NOMO-1 (cell line): ENCODE data around the gene TRUB2.

Source experiments
- DNase-seq, 2 experiments: peaks; one replicate each; lab custom pipeline; 2025; ENCODE audit not compliant: unreplicated experiment in 2 of 2; lab: John Stamatoyannopoulos, UW

Gene TRUB2, protein sequence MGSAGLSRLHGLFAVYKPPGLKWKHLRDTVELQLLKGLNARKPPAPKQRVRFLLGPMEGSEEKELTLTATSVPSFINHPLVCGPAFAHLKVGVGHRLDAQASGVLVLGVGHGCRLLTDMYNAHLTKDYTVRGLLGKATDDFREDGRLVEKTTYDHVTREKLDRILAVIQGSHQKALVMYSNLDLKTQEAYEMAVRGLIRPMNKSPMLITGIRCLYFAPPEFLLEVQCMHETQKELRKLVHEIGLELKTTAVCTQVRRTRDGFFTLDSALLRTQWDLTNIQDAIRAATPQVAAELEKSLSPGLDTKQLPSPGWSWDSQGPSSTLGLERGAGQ

GRCh38 chr9:128322404-128323211 lies at the start of gene TRUB2, which contains the start of gene COQ4:
Gene TRUB2 (minus strand): TSS chr9:128322447. CDS start chr9:128322408, 39 bp downstream.
Gene COQ4 (plus strand): TSS chr9:128322839. CDS start chr9:128322859, 20 bp downstream.
- DNase-seq, result peak; percentile 93

DNA sequence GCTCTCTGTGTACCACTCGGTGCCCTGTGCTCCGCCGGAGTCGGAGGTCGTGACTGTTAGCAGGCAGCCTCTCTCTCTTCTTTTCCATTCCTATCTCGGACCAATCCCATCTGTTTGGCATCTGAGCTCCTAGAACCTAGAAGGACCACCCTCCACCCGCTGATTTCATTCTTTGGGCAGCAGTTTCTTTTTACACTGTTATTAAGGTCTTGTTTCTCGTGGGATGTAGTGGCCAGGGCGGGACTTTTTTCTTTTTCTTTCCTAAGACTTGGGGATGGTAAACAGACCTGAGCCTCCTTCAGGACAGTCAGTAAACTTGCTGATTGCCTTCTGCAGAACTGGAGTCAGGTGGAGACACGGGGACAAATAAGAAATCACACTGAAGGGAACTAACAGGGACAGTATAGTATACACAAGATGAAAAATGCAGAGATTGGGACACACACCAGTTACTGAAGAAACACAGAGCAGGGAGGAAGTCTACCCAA lies 49.4 kb upstream of the TRUB2 start:
- DNase-seq, result no peak

- peak; percentile 96 to 98 for DNase-seq
Observed at GRCh38 chr9:128370752-128371629, 48.7 kb upstream of the TRUB2 start, which contains the start of gene URM1. Gene URM1 (plus strand): TSS chr9:128371374. CDS start chr9:128371381, 7 bp downstream.

- peak in 1 of 2 experiments; percentile 56 for DNase-seq
Observed at GRCh38 chr9:128370367-128370751, 48.1 kb upstream of the TRUB2 start.

DNA sequence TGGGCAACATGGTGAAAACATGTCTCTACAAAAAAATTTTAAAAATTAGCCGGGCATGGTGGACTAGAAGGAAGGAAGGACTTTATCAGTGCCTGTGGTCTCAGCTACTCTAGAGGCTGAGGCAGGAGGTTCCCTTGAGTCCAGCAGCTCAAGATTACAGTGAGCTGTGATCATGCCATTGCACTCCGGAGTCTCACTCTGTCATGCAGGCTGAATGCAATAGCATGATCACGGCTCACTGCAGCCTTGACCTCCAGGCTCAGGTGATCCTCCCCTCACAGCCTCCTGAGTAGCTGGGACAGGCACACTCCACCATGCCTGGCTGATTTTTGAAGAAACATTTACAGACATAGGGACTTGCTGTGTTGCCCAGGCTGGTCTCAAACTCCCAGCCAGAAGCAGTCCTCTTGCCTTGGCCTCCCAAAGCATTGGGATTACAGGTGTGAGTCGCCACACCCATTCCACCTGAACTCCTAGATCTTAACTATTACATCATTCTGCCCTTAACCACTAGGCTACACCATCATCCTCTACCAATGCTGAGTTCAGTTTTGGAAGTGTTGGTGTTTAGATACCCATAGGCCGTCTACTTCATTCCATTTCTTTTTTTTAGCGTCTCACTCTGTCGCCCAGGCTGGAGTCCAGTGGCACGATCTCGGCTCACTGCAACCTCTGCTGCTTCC lies 46.9 kb upstream of the TRUB2 start:
- DNase-seq, result no peak

GRCh38 chr9:128365525-128365924 lies 43.3 kb upstream of the TRUB2 start:
- DNase-seq, result no peak

- no peak for DNase-seq
Observed at GRCh38 chr9:128362774-128363173, 40.5 kb upstream of the TRUB2 start.

DNA sequence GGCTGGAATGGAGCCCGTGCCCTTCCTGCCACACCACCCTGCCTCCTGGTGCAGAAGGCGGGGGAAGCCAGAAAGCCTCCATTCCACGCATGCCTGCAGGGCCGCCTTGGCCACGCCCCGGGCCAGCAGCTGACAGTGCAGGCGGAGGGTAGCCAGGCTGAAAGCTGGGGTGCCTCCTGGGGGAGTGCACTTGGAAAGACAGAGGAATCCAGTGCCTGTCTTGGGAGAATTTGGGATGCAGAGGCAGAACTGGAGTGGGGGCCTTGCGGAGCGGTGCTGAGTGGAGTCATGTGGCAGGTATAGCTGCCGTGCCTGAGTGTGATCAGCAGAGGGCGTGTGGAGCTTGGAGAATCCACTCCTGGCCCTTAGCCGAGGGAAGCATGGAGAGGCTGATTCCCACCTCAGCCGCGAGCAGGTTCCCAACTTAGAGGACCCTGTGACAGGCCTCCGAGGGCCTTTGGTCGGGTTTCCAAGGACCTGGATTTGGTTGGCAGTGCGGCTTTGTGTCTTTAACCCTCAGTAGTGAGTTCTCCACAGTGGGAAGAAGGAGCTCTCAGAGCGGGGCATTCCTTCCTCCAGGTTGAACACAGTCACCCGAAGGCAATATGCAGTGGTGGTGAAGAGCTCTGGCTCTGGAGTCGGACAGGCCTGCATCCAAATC lies 39.9 kb upstream of the TRUB2 start:
- DNase-seq, result peak; percentile 32 to 38

DNA sequence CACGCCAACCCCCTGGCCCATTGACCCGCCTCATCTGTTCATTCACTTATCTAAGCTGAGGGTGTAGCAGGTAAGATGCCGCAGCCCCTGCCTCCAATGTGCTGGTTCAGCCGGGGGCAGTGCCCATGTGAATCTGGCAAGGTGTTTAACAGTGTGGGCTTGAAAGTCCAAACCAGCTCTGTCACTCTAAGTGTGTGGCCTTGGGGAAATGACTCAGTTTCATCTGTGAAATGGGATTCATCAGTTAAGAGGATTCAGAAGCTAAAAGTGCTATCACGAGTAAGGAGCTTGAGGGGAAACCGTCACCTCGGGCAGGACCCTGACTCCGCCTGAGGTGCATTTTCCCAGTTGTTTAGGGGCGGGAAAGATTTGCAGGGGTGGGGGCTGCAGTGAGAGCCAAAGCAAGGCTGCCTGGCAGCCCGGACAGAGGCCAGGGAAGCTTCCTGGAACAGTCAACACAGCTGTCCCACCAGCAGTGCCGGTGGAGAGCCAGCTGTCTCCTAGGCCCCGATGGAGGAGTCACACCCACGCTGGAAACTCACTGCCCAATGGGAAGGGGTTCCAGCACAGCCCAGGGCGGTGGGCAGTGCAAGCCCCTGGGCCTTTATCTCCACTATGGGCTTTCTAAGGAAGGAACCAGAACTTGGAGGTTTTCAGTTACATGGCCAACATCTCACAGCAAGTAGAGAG lies 39.2 kb upstream of the TRUB2 start:
- DNase-seq, result no peak

GRCh38 chr9:128360826-128361225 lies 38.6 kb upstream of the TRUB2 start:
- DNase-seq, result no peak

- DNase-seq, result no peak
Observed at GRCh38 chr9:128358861-128359260, 36.6 kb upstream of the TRUB2 start.

DNA sequence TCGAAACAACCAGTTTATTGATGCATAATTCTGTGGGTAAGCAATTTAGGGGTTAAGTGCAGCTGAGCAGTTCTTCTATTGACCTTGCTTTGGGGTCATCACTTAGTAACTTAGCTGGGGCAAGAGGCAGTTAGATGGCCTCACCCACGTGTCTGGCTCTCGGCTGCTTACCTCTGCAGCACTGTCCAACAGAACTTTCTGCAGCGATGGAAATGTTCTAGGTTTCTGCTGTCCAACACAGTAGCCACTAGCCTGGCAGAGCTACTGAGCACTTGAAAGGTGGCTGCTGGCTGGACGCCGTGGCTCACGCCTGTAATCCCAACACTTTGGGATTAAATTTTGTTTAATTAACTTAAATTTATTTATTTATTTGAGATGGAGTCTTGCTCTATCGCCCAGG lies 35.8 kb upstream of the TRUB2 start:
- DNase-seq, result no peak

DNA sequence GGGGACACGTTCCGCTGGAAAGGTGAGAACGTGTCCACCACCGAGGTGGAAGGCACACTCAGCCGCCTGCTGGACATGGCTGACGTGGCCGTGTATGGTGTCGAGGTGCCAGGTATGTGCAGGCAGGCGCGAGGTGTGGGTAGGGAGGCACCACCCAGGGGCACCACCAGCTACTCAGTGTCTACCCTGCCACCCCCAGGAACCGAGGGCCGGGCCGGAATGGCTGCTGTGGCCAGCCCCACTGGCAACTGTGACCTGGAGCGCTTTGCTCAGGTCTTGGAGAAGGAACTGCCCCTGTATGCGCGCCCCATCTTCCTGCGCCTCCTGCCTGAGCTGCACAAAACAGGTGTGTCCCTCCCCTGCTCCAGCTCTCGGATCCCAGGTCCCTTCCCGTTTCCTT lies 33.2 kb upstream of the TRUB2 start:
- no peak for DNase-seq

GRCh38 chr9:128349772-128350171 lies 27.5 kb upstream of the TRUB2 start:
- DNase-seq, result no peak

- DNase-seq, result no peak
Observed at GRCh38 chr9:128349125-128349524, 26.9 kb upstream of the TRUB2 start.

GRCh38 chr9:128344931-128345605 lies 22.8 kb upstream of the TRUB2 start:
- DNase-seq, result no peak

- DNase-seq, result no peak
Observed at GRCh38 chr9:128343855-128344254, 21.6 kb upstream of the TRUB2 start.

DNA sequence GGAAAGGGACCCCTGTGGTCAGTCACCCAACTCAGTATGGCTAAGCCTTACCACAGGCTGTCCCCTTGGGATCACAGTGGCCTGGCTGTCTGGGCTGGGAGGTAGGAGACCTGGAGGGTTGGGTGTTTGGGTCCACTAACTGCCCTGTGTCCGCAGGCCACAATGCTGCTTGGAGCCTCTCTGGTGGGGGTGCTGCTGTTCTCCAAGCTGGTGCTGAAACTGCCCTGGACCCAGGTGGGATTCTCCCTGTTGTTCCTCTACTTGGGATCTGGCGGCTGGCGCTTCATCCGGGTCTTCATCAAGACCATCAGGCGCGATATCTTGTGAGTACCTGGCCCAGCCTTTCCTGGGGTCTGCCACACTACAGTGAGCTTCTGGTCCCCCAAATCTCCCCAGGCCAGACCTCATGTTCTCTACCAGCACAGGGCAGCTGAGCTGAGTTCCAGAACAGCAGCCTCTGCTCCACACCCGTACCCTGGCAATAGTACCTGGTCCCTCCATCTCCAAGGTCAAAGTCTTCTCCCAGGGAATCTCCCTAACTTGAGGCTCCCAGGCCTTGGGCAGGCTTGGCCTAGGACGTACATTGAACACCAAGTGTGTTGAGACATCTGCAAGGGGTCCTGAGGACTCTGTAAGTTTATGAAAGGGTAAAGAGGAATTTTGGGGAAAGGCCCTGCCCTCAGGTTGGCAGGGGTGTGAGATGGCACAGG lies 20.9 kb upstream of the TRUB2 start:
- no peak for DNase-seq
